GM18909 (cell line): ENCODE results near the gene NOXA1.
"Not testable (repeated sequence)": the region's sequence is repeated elsewhere in the genome, so short reads cannot be mapped to it uniquely, and the experiment has no call there.

Source experiments
- ATAC-seq: cut with Tn5 transposase; IDR thresholded peaks from one replicate; pipeline ENCODE4 v1.9.1; 2021; ENCODE audit warnings: mild to moderate bottlenecking; ENCODE audit not compliant: unreplicated experiment, poor library complexity

NOXA1 gene

GRCh38 chr9:137436761-137437600 lies 13.8 kb downstream of the NOXA1 start:
- no peak for ATAC-seq

- ATAC-seq = no peak
Observed at GRCh38 chr9:137437691-137438590, 14.7 kb downstream of the NOXA1 start.

DNA sequence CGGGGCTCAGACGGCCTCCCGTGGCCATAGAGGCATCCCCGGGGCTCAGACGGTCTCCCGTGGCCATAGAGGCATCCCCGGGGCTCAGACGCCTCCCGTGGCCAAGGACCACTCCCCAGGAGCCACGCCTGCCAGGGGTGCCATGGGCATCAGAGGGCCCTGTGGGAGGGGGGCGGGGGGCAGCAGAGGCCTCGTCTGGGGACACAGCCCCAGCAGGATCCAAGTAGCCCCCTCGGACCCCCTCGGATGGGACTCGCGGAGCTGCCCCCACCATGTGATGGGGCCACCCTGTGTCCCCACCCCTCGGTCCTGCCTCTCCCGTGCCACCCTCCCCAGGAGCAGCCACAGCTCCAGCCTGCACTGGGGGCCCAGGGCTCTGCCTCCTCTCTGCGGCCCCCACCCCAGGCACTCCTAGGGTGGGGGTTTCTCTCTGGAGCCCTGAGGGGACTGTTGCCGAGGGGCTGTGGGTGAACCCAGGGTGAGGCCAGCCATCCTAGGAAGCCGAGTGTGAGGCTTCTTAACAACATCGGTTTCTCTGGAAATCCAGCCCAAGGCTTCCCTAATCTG lies 15.5 kb downstream of the NOXA1 start:
- ATAC-seq = no peak

DNA sequence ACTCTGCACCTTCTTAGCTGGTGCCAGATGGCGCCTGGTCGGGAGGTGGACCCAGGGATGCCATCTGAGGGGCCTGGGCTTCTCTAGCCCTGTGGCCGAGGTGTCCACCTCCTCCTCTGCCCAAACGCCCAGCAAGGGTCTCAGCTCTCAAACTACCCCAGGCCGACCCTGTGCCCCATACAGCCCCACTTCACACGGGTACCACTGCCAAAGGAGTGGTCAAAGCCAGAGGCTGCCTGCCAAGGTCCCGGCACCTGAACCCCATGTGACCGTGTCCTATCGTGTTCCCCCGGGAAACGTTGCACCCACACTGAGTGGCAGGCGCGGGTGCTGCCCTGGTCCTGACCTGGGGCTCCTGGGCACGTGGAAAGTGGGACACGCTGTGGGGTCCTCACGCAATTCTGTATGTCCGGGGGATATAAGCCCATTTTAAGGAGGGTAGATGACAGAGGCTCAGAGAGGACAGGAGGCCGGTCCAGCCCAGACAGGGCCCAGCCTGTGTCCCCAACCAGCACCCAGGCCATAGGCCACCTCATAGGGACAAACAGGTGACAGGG lies 16.0 kb downstream of the NOXA1 start:
- ATAC-seq = no peak

DNA sequence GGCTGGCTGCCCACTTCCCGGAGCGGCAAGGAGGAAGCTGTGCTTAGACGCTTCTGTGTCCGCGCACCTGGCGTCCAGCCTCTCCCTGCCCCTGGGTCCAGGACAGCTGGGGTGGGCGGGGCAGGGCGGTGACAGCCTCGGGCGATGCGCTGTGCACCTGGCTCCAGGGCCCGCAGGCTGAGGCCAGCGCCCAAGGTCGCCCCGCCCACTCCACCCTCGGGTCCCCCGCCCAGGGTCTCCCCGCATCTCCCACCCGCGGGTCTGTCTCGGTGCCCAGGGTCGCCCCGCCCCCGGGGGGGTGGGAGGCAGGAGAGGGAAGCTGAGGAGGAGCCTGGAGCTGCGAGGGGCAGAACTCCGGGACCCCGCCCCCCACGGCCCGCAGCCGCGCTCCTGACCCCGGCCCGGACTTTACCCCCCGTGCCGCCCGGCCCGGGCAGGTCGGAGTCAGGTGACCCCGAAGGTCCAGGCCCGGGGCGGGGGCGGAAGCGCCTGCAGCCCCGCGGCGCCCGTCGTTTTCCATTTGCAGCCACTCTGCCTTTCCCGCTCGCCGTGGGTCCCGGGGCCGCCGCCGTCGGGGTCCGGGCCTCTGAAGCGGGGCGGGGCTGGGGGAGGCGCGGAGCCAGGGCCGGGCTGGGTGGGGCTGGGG lies 18.2 kb downstream of the NOXA1 start, which contains the start of gene ENTPD8:
TSS of gene ENTPD8 (minus strand) at position 69 of the 646 bp plus-strand sequence. CDS start 3,072 bp downstream, outside the sequence.
- ATAC-seq = no peak

DNA sequence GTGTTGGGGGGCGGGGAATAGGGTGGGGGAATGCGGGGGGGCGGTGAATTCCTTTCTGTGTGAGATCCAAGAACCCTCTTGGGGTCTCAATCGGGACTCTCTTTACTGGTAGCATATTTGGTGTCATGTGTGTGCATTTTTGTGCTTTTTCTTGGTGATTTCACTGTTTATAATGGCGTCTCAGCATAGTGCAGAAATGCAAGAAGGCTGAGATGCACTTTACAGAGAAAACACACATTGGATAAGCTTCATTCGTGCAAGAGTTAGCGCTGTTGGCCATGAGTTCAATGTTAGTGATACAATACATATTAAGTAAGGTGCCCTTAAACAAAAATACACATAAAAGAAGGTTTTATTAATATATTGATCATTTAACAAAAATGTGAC lies 18.7 kb downstream of the NOXA1 start:
- ATAC-seq = no peak

- ATAC-seq = no peak
Observed at GRCh38 chr9:137444106-137444790, 21.1 kb downstream of the NOXA1 start.

DNA sequence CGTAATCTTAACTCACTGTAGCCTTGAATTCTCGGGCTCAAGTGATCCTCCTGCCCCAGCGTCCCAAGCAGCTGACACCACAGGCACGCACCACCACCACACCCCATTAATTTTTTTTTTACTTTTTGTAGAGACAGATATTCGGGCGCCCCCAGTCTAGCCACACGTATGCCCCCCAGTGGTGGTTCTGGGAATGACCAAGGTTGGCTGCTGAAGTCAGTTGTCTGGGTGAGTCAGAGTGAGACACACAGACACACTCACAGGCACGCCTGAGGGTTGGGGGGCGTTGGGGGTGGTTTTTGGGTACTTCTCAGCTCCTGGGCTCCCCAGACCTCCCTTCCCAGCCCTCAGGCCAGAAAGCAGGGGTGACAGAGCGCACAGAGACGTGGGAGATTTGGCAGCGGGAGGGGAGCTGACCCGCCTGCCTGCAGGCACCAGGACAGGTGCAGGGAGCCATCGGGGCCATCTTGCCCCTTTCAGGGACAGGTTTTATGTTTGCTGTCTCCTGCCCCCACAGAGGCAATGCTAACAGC lies 22.1 kb downstream of the NOXA1 start:
- ATAC-seq = no peak

GRCh38 chr9:137445930-137446431 lies 22.8 kb downstream of the NOXA1 start:
- ATAC-seq = no peak

GRCh38 chr9:137446851-137447471 lies 23.8 kb downstream of the NOXA1 start:
- ATAC-seq = no peak

GRCh38 chr9:137447722-137448601 lies 24.8 kb downstream of the NOXA1 start:
- no peak for ATAC-seq

GRCh38 chr9:137448602-137448962 lies 25.4 kb downstream of the NOXA1 start:
- no peak for ATAC-seq

DNA sequence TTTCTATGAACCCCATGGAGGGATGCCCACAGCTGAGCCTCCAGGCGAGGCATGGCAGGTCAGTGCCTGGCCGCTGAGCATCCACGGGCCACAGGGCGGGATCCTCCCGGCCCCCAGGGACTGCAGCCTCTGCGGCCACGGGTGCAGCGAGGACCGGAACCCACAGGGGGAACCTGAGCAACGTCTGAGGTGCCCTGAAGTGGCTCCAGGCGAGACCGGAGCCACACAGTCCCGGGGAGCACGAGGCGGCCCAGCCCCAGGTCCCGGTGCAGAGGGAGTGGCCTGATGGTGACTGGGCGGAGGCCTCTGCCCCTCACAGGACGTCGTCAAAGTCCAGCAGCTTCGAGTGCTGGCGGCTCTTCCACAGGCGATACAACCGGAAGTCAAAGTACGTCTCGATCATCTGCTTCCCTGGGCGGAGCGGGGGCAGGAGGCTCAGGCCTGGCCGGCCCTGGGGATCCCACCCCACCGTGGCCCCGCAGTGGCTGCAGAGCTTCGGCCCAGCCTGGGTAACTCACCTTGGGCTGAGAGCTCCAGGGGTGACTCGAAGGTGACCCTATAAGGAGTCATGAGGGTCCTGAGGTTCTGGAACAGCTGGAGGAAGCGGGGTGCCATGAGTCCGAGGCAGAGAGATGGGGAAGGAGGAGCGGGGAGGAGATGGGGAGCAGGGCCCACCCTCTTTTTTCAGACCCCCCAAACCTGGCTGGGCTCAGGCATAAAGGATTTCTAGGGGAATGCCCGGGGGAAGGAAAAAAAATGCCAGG lies 26.1 kb downstream of the NOXA1 start:
- ATAC-seq = no peak

GRCh38 chr9:137449931-137450538 lies 26.8 kb downstream of the NOXA1 start:
- no peak for ATAC-seq

DNA sequence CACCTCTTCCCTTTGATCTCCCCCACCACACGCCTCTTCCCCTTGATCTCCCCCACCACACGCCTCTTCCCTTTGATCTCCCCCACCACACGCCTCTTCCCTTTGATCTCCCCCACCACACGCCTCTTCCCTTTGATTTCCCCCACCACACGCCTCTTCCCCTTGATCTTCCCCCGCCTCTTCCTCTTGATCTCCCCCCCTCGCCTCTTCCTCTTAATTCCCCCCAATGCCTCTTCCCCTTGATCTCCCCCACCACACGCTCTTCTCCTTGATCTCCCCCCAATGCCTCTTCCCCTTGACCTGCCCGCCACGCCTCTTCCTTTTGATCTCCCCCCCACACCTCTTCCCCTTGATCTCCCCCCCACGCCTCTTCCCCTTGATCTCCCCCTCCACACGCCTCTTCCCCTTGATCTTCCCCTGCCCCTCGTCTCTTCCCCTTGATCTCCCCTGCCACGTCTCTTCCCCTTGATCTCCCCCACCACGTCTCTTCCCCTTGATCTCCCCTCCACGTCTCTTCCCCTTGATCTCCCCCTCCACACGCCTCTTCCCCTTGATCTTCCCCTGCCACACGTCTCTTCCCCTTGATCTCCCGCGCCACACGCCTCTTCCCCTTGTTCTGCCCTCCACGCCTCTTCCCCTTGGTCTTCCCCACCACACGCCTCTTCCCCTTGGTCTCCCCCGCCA lies 27.5 kb downstream of the NOXA1 start:
- not testable (repeated sequence) for ATAC-seq
